Activated T-helper 2 cell treated with anti-CD3 and anti-CD28 coated beads, Interferon-gamma antibody, Interleukin-2, Interleukin-4, amounts not matched to agents 10 μg/mL and 5 μg/mL and 100 μg/mL, durations not matched to agents 14 hours and 24 hours and 36 hours (primary cell): ENCODE results near the gene KAZN. TPM values are rescaled to one million over a fixed set of nuclear protein-coding genes. Genes with fewer than 3 reads are reported as not detected.
"Not testable (repeated sequence)": the region's sequence is repeated elsewhere in the genome, so short reads cannot be mapped to it uniquely, and the experiment has no call there.

Source experiments
- DNase-seq: peaks from one replicate; pipeline ENCODE4 v3.0.0; 2021; ENCODE audit warnings: low spot score
- H3K27ac Mint-ChIP-seq: one replicate; pipeline ENCODE4 v1.8.0; 2021; ENCODE audit warnings: mixed read lengths
- H3K27me3 Mint-ChIP-seq: one replicate; pipeline ENCODE4 v1.8.0; 2021; ENCODE audit warnings: low read depth, mixed read lengths
- H3K36me3 Mint-ChIP-seq: one replicate; pipeline ENCODE4 v1.8.0; 2021; ENCODE audit warnings: low read depth, mixed read lengths
- H3K4me1 Mint-ChIP-seq: one replicate; pipeline ENCODE4 v1.8.0; 2021; ENCODE audit warnings: low read depth, mixed read lengths
- H3K4me3 Mint-ChIP-seq: one replicate; pipeline ENCODE4 v1.8.0; 2021; ENCODE audit warnings: low read depth, mild to moderate bottlenecking, moderate library complexity, mixed read lengths
- H3K9me3 Mint-ChIP-seq: one replicate; pipeline ENCODE4 v1.8.0; 2021; ENCODE audit warnings: mixed read lengths
- intact Hi-C: fragments of 100-400 bp; cut with micrococcal nuclease; formaldehyde crosslinking; loops from one replicate; pipeline ENCODE4 v1.15.1; 2023
- total RNA-seq: library from RNA; stranded (reverse); gene quantifications from 2 replicates; pipeline ENCODE4 v1.2.3, GENCODE V29; 2022

The KAZN gene
- total RNA-seq, 1 donor from 2014 or later: 0.68 TPM

DNA sequence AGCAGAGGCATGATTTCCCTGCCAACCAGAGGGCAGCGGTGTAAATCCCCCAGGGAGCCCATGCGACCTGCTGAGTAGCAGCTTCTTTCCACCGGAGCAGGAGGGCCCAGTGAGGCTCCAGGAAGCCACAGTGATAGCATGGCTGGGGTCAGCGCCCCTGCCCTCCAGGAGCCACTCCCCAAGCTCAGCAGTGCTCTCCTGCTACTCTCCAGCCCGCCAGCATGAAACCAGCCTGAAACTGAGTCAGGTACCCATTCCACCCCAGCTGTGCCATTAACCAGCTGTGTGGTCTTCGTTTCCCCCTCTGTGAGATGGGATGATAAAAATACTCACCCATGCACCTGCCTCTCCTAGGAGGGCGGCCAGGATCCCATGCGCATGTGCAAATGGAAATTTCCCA, 431.3 kb downstream of the KAZN start:
- Mint-ChIP-seq H3K36me3 (no peaks in the 10 kb centered on the region), H3K4me3 (no peak overlapping the region), H3K4me1 (peaks cover 4% of the 10 kb centered on the region), H3K27ac (no peak overlapping the region), H3K27me3 (no peaks in the 10 kb centered on the region), H3K9me3 (no peaks in the 10 kb centered on the region)
- intact Hi-C loops: no loop called here
- no peak for DNase-seq

DNA sequence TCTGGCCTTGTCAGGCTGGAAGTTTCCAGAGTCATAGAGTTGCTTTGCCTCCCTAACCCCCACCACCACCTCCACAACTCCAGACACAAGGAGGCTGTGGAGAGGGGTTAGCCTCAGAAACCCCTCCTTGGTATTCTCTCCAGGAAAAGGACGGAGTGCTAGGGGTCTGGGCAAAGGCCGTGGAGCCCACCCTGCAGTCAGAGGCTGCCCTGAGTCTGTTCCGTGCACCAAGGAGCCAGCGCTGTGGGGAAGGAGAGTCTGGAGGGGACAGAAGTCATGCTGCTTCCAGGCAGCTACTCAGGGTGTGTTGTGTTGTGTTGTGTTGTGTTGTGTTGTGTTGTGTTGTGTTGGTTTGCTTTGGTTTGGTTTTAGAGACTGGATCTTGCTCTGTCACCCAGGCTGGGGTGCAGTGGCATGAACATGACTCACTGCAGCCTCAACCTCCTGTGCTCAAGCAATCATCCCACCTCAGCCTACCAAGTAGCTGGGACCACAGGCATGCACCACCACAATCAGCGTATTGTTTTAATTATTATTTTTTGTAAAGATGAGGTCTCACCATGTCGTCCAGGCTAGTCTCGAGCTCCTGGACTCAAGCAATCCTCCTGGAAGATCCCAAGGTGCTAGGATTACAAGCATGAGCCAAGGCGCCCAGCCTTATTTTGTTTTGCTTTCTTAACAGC, 432.9 kb downstream of the KAZN start:
- no peak overlapping the region for H3K4me3 Mint-ChIP-seq
- H3K4me1 Mint-ChIP-seq: peaks cover 4% of the 10 kb centered on the region
- no peak for DNase-seq
- no peak overlapping the region for H3K27ac Mint-ChIP-seq
- intact Hi-C loops: no loop called here
- no peaks in the 10 kb centered on the region for H3K36me3 Mint-ChIP-seq
- H3K9me3 Mint-ChIP-seq: no peaks in the 10 kb centered on the region
- H3K27me3 Mint-ChIP-seq: no peaks in the 10 kb centered on the region

DNA sequence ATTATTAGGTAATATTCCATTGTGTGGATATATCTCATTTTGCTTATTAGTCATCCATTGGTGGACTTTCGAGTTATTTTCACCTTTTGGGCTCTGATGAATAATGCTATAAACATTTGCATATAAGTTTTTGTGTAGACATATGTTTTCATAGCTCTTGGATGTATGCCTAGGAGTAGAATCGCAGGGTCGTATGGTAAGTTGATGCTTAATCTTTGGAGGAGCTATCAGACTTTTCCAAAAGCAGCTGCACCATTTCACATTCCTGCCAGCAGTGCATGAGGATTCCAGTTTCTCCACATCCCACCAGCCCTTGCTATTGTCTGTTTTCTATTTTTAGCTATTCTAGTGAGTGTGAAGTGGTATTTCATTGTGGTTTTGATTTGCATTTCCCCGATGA, 434.8 kb downstream of the KAZN start:
- no peaks in the 10 kb centered on the region for H3K9me3 Mint-ChIP-seq
- H3K27me3 Mint-ChIP-seq: no peaks in the 10 kb centered on the region
- intact Hi-C loops: no loop called here
- peaks cover 4% of the 10 kb centered on the region for H3K4me1 Mint-ChIP-seq
- DNase-seq: no peak
- no peak overlapping the region for H3K27ac Mint-ChIP-seq
- no peaks in the 10 kb centered on the region for H3K36me3 Mint-ChIP-seq
- no peak overlapping the region for H3K4me3 Mint-ChIP-seq

DNA sequence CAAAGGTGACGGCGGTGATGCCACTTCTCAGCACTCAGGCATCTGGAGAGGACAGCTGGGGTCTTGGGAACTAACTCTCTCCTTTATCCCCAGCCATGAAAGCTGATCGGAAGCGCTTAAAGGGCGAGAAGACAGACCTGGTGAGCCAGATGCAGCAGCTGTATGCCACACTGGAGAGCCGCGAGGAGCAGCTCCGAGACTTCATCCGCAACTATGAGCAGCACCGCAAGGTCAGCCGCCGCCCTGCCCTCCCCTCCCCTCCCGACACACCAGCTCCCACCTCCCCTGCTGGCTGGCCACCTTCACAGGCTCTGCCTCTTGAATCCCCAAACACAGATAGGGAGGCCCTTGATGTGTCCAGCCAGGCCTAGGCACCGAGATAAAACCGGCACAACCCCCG, 436.2 kb downstream of the KAZN start:
- Mint-ChIP-seq H3K4me1 (peaks cover 4% of the 10 kb centered on the region), H3K27ac (no peak overlapping the region), H3K4me3 (no peak overlapping the region), H3K9me3 (no peaks in the 10 kb centered on the region), H3K36me3 (no peaks in the 10 kb centered on the region), H3K27me3 (no peaks in the 10 kb centered on the region)
- no peak for DNase-seq
- intact Hi-C loops: no loop called here

DNA sequence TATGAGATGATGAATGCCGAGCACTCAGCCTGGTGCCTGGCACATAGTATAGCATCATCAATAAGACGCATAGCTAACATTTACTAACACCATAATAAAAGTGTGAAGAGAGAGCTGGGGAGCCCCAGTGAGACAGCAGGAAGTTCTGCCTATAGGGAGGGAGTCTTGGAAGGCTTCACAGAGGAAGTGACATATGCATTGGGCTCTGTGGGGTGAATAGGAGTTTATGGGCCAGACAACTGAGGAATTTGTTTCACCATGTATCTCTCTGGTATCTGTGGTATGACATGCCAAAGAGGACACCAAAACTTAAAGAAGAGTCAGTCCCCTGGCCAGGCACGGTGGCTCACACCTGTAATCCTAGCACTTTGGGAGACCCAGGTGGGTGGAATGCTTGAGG, 436.8 kb downstream of the KAZN start:
- H3K27me3 Mint-ChIP-seq: no peaks in the 10 kb centered on the region
- H3K9me3 Mint-ChIP-seq: no peaks in the 10 kb centered on the region
- H3K36me3 Mint-ChIP-seq: no peaks in the 10 kb centered on the region
- intact Hi-C loops: no loop called here
- H3K27ac Mint-ChIP-seq: no peak overlapping the region
- no peak for DNase-seq
- no peak overlapping the region for H3K4me3 Mint-ChIP-seq
- peaks cover 4% of the 10 kb centered on the region for H3K4me1 Mint-ChIP-seq

DNA sequence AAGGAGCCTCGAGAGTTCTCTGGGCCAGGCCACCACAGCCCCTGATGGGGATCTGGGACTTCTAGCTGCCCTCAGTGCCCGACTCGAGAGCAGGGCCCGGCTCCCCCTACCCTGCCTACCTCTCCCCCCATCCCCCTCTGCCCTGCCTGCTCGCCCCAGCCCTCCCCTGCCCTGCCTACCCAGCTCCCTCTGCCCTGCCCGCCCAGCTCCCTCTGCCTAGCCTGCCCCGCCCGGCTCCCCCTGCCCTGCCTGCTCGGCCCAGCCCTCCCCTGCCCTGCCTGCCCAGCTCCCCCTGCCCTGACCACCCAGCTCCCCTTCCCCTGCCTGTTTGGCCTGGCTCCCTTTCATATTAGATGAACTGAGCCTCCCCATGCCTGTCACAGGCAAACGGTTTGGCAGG, 437.6 kb downstream of the KAZN start:
- intact Hi-C loops: no loop called here
- Mint-ChIP-seq H3K4me3 (no peak overlapping the region), H3K27me3 (no peaks in the 10 kb centered on the region), H3K36me3 (no peaks in the 10 kb centered on the region), H3K4me1 (peaks cover 4% of the 10 kb centered on the region), H3K9me3 (no peaks in the 10 kb centered on the region), H3K27ac (no peak overlapping the region)
- DNase-seq: no peak

DNA sequence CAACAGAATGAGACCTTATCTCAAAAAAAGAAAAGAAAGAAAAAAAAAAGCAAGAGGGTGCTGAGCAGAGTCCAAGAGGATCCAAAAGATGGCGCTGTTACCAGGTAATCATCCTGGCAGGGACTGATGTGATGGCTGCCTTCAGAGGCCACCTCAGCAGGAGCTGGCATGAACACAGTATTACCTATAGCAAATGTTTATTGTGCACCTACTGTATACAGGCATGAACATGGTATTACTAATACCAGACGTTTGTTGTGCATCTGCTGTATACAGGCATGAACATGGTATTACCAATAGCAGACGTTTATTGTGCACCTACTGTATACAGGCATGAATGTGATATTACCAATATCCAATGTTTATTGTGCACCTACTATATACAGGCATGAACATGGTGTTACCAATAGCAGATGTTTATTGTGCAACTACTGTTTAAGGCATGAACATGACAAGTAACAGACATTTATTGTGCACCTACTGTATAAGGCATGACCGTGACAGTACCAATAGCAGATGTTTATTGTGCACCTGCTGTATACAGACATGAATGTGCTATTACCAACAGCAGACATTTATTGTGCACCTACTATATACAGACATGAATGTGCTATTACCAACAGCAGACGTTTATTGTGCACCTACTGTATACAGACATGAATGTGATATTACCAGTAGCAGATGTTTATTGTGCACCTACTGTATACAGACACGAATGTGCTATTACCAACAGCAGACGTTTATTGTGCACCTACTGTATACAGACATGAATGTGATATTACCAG, 439.9 kb downstream of the KAZN start:
- Mint-ChIP-seq H3K27ac (no peak overlapping the region), H3K36me3 (no peaks in the 10 kb centered on the region), H3K4me3 (no peak overlapping the region), H3K27me3 (no peaks in the 10 kb centered on the region), H3K4me1 (peaks cover 4% of the 10 kb centered on the region), H3K9me3 (no peaks in the 10 kb centered on the region)
- no peak for DNase-seq
- intact Hi-C loops: no loop called here

DNA sequence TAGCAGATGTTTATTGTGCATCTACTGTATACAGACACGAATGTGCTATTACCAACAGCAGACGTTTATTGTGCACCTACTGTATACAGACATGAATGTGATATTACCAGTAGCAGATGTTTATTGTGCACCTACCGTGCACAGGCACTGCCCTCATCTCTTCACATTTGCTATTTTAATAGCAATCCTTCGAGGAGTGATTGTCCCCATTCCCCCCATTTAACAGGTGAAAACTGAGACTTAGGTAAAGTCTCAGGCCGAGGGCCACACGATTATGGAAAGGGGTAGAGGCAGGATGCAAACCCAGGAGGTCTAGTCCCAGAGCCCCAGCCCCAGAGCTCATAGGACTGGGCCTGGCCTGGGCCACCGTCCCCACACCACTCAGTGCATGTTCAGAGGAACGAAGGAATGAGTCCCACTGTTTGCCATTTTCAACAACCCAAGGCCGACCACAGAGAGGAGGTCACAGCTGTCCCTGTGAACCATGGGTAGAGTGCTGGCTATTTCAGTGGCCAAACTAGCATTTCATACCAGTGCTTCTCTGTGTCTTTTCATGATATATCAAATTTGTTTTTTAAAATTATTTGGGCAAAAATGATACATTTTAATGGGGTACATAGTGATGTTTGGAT, 440.6 kb downstream of the KAZN start:
- intact Hi-C loops: no loop called here
- Mint-ChIP-seq H3K9me3 (no peaks in the 10 kb centered on the region), H3K27ac (no peak overlapping the region), H3K27me3 (no peaks in the 10 kb centered on the region), H3K4me1 (peaks cover 1% of the 10 kb centered on the region), H3K36me3 (no peaks in the 10 kb centered on the region), H3K4me3 (no peak overlapping the region)
- no peak for DNase-seq

DNA sequence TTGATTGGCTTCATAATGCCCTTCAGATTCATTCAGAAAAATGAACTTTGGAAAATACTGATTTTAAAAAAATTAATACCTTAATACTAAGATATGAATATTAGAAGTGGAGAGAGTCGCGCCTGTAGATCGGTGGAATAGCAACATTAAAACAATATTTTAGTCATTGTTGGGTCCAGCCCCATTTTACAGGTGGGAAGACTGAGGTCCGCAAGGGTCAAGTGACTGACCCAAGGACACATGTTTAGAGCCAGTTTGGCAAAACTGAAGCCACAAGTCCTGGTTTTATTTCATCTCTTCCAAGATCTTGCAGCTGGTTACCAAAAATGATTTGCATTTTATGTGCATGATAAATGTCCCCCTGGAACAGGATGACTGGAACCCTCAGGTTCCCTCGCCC, 441.4 kb downstream of the KAZN start:
- Mint-ChIP-seq H3K4me1 (no peaks in the 10 kb centered on the region), H3K27me3 (no peaks in the 10 kb centered on the region), H3K4me3 (no peak overlapping the region), H3K27ac (no peak overlapping the region), H3K9me3 (no peaks in the 10 kb centered on the region), H3K36me3 (no peaks in the 10 kb centered on the region)
- intact Hi-C loops: no loop called here
- DNase-seq: no peak

DNA sequence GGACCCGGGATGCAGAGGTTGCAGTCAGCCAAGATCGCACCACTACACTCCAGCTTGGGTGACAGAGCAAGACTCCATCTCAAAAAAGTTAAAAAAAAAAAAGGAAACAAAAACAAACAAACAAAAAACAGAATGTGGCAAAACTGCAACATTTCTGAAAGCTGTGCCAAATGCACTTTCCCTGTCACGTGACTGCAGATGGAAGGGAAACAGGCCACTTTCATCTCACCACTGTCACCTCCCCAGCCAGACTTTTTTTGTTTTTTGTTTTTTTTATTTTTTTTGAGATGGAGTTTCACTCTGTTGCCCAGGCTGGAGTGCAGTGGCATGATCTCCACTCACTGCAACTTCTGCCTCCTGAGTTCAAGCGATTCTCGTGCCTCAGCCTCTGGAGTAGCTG, 442.2 kb downstream of the KAZN start:
- H3K9me3 Mint-ChIP-seq, intact Hi-C loops, H3K4me3 Mint-ChIP-seq, H3K4me1 Mint-ChIP-seq, H3K27me3 Mint-ChIP-seq, DNase-seq, H3K36me3 Mint-ChIP-seq, H3K27ac Mint-ChIP-seq: not testable (repeated sequence)

DNA sequence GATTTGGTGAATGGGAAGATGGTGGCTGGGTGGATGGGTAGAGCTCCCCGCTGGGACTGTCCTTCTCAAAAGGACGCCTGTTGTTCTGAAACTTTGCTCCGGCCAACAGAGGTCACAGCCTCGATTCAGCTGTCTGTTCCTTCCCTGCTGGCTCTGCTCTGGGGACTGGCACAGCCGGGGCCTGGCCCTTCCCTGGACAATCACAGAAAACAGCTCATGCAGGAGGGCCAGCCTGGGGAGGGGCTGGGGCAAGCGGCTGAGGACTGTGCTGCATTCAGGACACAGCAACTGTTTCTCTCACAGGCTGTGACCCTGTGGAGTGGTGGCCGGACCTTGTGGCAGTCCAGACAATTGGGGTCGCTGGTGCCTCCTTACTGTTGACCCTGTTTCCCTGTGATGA, 444.4 kb downstream of the KAZN start:
- Mint-ChIP-seq H3K27me3 (no peaks in the 10 kb centered on the region), H3K27ac (no peak overlapping the region), H3K4me3 (no peak overlapping the region)

DNA sequence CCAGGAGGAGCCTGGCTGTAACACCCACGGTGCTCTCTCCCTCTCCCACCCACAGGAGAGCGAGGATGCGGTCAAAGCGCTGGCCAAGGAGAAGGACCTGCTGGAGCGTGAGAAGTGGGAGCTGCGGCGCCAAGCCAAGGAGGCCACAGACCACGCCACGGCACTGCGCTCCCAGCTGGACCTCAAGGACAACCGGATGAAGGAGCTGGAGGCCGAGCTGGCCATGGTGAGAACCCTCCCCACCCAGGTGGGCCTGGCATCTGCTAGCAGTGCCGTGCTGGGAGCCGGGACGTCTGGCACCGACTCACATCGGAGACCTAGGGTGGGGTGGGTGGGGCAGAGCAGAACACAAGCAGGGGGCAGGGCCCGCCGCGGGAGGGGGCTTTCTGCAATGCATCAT, 445.4 kb downstream of the KAZN start:
- Mint-ChIP-seq H3K9me3 (no peaks in the 10 kb centered on the region), H3K27ac (no peak overlapping the region), H3K27me3 (no peaks in the 10 kb centered on the region), H3K4me1 (no peaks in the 10 kb centered on the region), H3K36me3 (no peaks in the 10 kb centered on the region), H3K4me3 (no peak overlapping the region)
- intact Hi-C loops: no loop called here
- no peak for DNase-seq

More for the DNA sequence above, 444.4 kb downstream of the KAZN start:
- intact Hi-C loops: no loop called here
- no peaks in the 10 kb centered on the region for H3K4me1 Mint-ChIP-seq
- no peaks in the 10 kb centered on the region for H3K9me3 Mint-ChIP-seq
- no peaks in the 10 kb centered on the region for H3K36me3 Mint-ChIP-seq
- DNase-seq: no peak

DNA sequence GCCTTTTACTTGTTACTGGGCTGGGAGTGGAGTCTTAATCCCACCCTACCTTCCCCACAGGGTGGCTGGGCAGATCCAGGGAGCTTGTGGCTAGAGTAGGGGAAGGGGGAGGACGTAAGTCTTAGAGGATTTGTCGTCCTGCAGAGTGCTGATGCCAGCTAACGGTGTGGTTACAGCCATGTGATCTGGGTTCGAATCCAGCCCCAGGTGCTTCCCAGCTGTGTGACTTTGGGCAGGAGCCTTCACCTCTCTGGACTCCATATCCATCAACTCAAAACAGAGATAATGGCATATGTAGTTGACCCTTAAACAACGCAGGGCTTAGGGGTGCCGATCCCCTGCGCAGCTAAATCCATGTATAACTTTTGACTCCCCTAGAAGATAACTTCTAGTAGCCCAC, 446.6 kb downstream of the KAZN start:
- intact Hi-C loops: no loop called here
- Mint-ChIP-seq H3K27ac (no peak overlapping the region), H3K27me3 (no peaks in the 10 kb centered on the region)

More for the DNA sequence above, 446.6 kb downstream of the KAZN start:
- H3K4me1 Mint-ChIP-seq: no peaks in the 10 kb centered on the region
- no peaks in the 10 kb centered on the region for H3K9me3 Mint-ChIP-seq
- no peak for DNase-seq
- H3K36me3 Mint-ChIP-seq: no peaks in the 10 kb centered on the region
- H3K4me3 Mint-ChIP-seq: no peak overlapping the region
